Esophagus (tissue), 2 donors: ENCODE results near the gene ASCC1. TPM values are rescaled to one million over a fixed set of nuclear protein-coding genes. Genes with fewer than 3 reads are reported as not detected.

Experiments
- H3K27ac ChIP-seq, 2 donors: one replicate each; pipeline ENCODE4 v1.5.1; 2013; ENCODE audit warnings: low read depth in 2 of 2, mild to moderate bottlenecking in 2 of 2, inconsistent platforms in 1 of 2, low read length in 1 of 2, moderate library complexity in 1 of 2
- H3K27me3 ChIP-seq, 2 donors: one replicate each; pipeline ENCODE4 v1.6.1; 2013; ENCODE audit warnings: low read length in 2 of 2, control low read depth in 1 of 2, mild to moderate bottlenecking in 1 of 2; ENCODE audit not compliant: insufficient read depth in 2 of 2, control insufficient read depth in 1 of 2
- H3K36me3 ChIP-seq, 2 donors: one replicate each; pipeline ENCODE4 v1.6.1; 2013; ENCODE audit warnings: low read length in 1 of 2; ENCODE audit not compliant: control insufficient read depth in 2 of 2, insufficient read depth in 2 of 2
- H3K4me1 ChIP-seq, 2 donors: one replicate each; pipeline ENCODE4 v1.6.1; 2013; ENCODE audit warnings: low read length in 1 of 2; ENCODE audit not compliant: control insufficient read depth in 2 of 2, insufficient read depth in 2 of 2
- H3K4me3 ChIP-seq, 2 donors: one replicate each; pipeline ENCODE4 v1.5.1; 2013; ENCODE audit warnings: low read length in 2 of 2, mild to moderate bottlenecking in 2 of 2, low read depth in 1 of 2, moderate library complexity in 1 of 2
- H3K9me3 ChIP-seq, 2 donors: one replicate each; pipeline ENCODE4 v1.6.1; 2013; ENCODE audit warnings: mild to moderate bottlenecking in 2 of 2, low read depth in 1 of 2, low read length in 1 of 2, moderate library complexity in 1 of 2; ENCODE audit not compliant: control insufficient read depth in 2 of 2, insufficient read depth in 1 of 2
- WGBS, 2 donors: extraction: QIAGEN DNeasy Blood & Tissue Kit; methylation state at CpG; one replicate each; pipeline ENCODE4 v1.1.7; 2013; 5-methylcytosine and 5-hydroxymethylcytosine counted together
- polyA plus RNA-seq, 2 donors: library from polyadenylated mRNA; stranded (reverse); fragments of 200-250 nt; gene quantifications; one replicate each; pipeline ENCODE4 v1.2.3, GENCODE V29; 2013
- donor health status: healthy with polysubstance abuse.
- donor health status: Bipolar disorder and iron deficiency.

Gene ASCC1
- polyA plus RNA-seq, 2 donors: 4.7 to 12.8 TPM

DNA sequence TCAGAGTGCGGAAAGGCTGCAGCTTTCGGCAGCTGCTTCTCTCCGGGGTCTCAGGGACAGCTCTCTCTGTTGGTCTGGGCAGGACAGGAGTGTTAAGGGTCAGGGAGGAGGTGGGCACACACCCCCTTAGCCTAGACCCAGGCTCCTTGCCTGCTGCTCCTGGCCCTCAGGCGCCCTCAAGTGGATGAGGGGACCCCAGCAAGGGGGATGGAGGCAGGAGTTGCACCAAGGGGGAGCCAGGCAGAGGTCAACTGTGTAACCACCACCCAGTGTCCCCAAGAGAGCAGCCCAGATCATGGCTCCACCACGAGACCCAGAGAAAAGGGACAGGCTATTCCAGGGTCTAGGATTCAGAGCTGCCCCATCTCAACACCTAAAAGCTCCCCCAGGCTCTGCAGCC lies 154.6 kb downstream of the ASCC1 start:
- 82 to 85% methylated on average over 5 of the region's 5 CpGs for WGBS, 2 donors
- H3K36me3 ChIP-seq: peaks cover 0 to 3% of the 10 kb centered on the region in 2 donors
- H3K4me3 ChIP-seq: no peak overlapping the region
- no peak overlapping the region for H3K27ac ChIP-seq
- H3K9me3 ChIP-seq: no peaks in the 10 kb centered on the region
- H3K27me3 ChIP-seq: no peaks in the 10 kb centered on the region
- H3K4me1 ChIP-seq: peaks cover 0 to 7% of the 10 kb centered on the region in 2 donors

DNA sequence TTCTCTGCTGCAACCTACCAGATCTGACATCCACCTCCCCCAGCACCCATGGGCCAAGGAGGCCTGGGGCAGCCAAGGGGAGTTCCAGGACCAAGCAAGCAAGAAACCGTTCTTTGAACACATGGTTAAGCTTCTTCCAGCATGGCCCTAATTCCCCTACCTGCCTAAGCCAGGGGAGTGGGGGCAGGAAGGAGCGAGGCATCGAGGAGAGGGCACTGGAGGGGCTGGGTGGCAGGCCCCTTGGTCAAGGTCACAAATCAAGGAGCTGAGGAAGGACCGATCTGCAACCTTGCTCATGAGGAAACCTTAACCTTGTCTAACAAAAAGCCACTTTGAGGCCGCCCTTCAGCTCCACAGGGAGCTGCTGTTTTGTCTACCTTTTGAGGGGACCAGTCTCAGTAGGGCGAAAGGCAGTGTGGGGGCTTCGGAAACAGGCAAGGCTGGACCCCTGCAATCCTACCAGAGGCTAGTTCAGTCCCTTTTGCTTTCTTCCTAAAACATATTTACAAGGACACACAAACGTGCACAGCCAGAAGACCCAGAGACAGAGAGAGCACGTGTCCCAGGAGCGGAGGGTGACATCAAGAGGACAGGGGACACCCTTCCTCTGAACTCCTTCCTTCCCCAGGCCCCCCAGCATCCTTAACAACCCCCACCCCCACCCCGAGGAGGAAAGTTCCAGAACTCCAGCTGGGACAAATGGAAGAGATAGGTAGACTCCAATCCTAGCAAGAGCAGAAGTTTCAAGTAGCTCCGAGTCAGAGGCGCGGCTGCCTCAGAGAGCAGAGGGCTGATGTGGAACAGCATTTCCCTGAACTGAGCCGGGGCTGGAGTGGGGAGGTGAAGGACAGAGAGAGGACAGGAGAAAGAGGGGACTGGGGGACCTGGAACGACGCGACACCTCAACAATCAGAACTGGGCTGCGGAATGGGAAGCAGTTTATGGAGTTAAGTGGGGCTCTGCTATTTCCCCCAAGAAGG lies 155.9 kb downstream of the ASCC1 start:
- WGBS, 2 donors: 81 to 88% methylated on average over 19 of the region's 19 CpGs
- no peaks in the 10 kb centered on the region for H3K36me3 ChIP-seq

DNA sequence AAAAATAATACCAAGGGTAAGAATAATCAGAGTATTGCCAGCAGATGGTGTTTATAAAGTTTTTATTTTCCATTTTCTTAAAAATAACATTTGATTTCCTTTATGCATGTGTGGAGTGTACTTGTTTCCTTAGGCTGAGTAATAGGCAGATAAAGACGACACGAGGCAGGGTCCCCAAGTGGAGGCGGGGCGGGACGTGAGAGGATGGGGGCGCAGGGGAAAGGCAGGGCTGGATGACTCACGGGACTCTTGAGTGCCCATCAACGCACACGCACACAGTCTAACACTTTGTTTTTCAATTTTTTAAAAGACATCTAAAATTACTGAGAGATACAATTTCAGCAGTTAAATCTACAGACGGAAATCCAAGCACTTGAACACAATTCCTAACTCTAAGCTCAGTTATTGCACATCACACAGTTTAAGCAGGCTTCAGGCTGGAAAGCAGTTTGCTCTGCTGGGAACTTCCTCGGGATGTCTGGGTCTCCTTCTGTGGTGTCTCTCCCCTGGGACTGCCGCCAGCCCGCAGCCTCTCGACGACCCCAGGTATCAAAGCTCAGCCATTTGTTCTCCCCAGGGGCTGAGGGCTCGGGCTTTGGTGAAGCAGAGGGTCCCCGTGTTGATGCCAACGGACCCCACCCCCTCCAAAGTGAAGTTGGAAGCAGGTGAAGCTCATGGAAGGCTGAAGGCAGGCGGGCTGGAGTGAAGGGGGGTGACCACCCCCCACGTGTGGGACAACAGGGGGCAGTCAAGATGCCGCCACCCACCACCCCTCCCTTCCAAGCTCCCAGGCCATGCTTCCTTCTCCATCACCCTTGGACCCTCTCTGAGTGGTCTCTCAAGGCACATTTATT lies 156.9 kb downstream of the ASCC1 start:
- WGBS, 2 donors: 64 to 65% methylated on average over 21 of the region's 21 CpGs
- Histone ChIP-seq H3K36me3 (no peaks in the 10 kb centered on the region), H3K4me3 (no peak overlapping the region), H3K9me3 (no peaks in the 10 kb centered on the region), H3K27me3 (no peaks in the 10 kb centered on the region), H3K4me1 (peaks cover 0 to 7% of the 10 kb centered on the region in 2 donors), H3K27ac (no peak overlapping the region)

More for the DNA sequence above, 155.9 kb downstream of the ASCC1 start:
- H3K27ac ChIP-seq: no peak overlapping the region
- peaks cover 0 to 7% of the 10 kb centered on the region in 2 donors for H3K4me1 ChIP-seq
- no peaks in the 10 kb centered on the region for H3K27me3 ChIP-seq
- H3K9me3 ChIP-seq: no peaks in the 10 kb centered on the region
- H3K4me3 ChIP-seq: no peak overlapping the region

DNA sequence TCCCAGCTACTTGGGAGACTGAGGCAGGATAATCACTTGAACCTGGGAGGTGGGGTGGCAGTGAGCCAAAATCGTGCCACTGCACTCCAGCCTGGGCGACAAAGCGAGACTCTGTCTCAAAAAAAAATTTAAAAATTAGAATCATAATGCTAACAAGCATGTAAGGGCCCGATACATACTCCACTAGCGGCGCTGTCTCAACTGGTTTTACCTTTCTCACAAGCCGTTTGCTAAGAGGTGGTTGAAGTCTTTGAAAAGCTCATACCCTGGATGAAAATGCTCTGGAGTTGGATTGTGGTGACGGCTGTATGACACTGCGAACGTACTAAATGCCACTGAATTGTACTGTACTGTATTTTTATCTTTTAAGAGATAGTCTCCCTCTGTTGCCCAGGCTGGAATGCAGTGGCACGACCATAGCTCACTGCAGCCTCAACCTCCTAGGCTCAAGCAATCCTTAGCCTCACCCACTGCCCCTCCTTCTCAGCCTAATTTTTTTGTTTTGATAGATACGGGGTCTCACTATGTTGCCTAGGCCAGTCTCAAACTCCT lies 157.7 kb downstream of the ASCC1 start:
- no peak overlapping the region for H3K4me3 ChIP-seq
- no peaks in the 10 kb centered on the region for H3K9me3 ChIP-seq
- peaks cover 0 to 7% of the 10 kb centered on the region in 2 donors for H3K4me1 ChIP-seq
- 86 to 90% methylated on average over 12 of the region's 12 CpGs for WGBS, 2 donors
- H3K27me3 ChIP-seq: no peaks in the 10 kb centered on the region
- no peaks in the 10 kb centered on the region for H3K36me3 ChIP-seq
- H3K27ac ChIP-seq: no peak overlapping the region

DNA sequence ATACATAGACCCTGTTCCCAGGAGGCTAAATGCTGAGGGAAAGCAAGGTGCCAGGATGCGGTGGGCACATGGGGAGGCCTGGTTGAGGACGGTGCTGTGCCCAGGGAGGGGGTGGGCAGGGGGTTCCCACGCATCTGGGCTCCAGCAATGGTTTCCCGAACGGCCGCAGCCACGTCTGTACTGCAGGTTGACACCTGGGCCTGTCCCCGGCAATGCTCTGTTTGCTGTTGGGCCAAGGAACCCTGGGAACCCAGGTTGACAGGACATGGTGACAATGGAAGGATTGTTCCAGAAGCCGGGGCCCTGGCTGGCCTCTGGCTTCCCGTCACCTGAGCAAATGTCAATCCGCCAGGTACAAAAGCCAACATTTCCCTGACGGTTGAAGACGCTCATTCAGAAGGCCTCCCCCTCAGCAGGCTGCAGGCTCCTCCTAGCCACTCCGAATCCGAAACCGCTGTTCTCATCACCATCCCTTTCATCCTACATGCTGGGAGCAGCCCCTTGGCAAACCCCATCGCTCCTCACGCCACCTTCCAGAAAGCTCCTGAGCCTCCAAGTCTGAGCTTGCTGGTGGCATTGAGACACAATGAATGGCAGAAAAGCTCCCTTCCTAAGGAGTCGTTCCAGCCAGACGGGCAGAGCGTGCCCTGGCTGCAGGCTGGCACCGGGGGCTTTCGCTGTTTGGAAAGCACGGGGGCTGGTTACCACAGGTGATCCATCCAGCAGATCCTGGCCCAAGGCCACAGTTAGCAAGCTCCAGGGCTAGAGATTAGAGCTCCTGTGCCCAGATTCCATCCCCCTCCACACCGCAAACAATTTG lies 158.9 kb downstream of the ASCC1 start:
- Histone ChIP-seq H3K27me3 (no peaks in the 10 kb centered on the region), H3K4me1 (peaks cover 0 to 7% of the 10 kb centered on the region in 2 donors), H3K27ac (no peak overlapping the region), H3K4me3 (no peak overlapping the region), H3K36me3 (no peaks in the 10 kb centered on the region), H3K9me3 (no peaks in the 10 kb centered on the region)
- WGBS, 2 donors: 52% methylated on average over 25 of the region's 25 CpGs

DNA sequence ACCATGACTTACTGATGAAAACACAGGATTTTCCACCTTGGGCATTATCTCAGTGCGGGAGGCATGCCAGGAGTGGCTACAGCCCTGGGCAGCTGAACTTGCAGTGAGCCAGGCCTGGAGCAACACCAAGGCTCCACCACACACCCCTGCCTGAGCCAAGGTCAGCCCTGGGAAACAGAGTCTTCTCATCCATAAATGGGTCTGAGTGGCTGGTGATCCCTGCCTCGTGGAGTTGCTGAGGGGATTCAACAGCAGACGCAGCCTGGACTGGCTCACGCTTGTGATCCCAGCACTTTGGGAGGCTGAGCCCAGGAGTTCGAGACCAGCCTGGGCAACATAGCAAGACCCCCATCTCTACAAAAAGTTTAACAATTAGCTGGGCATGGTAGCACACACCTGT lies 160.0 kb downstream of the ASCC1 start:
- Histone ChIP-seq H3K27ac (no peak overlapping the region), H3K4me1 (peaks cover 0 to 7% of the 10 kb centered on the region in 2 donors), H3K27me3 (no peaks in the 10 kb centered on the region), H3K9me3 (no peaks in the 10 kb centered on the region), H3K36me3 (no peaks in the 10 kb centered on the region), H3K4me3 (no peak overlapping the region)
- 79 to 88% methylated on average over 5 of the region's 5 CpGs for WGBS, 2 donors

DNA sequence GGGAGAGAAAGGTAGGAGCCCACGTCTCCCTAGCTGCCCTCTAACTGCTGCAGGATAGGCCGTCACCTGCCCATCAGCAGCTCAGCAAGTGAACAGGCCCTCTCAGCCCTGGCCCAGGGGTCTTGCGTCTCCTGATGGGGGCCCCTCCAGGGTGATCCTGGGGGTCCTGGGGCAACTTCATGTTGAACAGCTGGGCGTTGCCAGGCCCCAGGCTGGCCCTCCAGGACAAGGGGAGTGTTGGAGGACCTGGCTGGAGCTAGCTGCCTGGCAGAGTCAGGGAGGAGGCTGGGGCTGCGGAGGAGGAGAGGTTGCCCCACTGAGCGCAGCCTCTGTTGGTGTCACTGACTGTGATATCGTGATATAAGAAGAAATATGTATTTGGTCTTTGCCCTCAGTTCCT lies 162.4 kb downstream of the ASCC1 start:
- Histone ChIP-seq H3K27me3 (no peaks in the 10 kb centered on the region), H3K36me3 (no peaks in the 10 kb centered on the region), H3K4me3 (no peak overlapping the region), H3K27ac (no peak overlapping the region), H3K9me3 (no peaks in the 10 kb centered on the region), H3K4me1 (peaks cover 0 to 7% of the 10 kb centered on the region in 2 donors)
- WGBS, 2 donors: 91 to 92% methylated on average over 7 of the region's 7 CpGs

DNA sequence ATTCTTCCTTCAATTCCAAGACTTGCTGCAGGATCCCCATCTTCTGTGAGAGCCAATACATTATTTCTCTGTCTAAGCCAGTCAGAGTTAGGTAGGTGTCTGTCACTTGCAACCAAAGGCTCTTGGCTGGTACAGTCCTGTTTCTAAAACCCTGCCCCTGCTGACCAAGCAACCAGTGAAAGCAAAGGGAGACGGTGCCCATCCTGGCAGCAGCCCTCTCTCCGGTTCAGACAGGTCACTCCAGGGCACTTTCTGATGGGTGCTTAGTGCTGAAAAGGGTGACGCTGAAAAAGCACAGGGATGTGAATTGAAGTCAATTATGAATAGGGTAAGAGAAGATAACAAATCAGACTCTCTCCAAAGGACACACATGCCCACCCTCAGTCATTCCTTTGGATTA lies 165.2 kb downstream of the ASCC1 start:
- H3K4me3 ChIP-seq: no peak overlapping the region
- H3K9me3 ChIP-seq: no peaks in the 10 kb centered on the region
- H3K36me3 ChIP-seq: no peaks in the 10 kb centered on the region
- no peak overlapping the region for H3K27ac ChIP-seq
- H3K27me3 ChIP-seq: no peaks in the 10 kb centered on the region
- no peaks in the 10 kb centered on the region for H3K4me1 ChIP-seq
- 60 to 62% methylated on average over 3 of the region's 3 CpGs for WGBS, 2 donors
